Stimulated activated CD4-positive, alpha-beta T cell treated with anti-CD3 and anti-CD28 coated beads, Interleukin-15, amount 100 ng/mL, for 1 hour (primary cell): ENCODE data around the gene GBA2.

Source experiments
- DNase-seq, 2 donors: peaks; one replicate each; pipeline ENCODE4 v3.0.0-alpha.2; 2020; ENCODE audit warnings: low read depth in 1 of 2, low spot score in 1 of 2

Gene GBA2

DNA sequence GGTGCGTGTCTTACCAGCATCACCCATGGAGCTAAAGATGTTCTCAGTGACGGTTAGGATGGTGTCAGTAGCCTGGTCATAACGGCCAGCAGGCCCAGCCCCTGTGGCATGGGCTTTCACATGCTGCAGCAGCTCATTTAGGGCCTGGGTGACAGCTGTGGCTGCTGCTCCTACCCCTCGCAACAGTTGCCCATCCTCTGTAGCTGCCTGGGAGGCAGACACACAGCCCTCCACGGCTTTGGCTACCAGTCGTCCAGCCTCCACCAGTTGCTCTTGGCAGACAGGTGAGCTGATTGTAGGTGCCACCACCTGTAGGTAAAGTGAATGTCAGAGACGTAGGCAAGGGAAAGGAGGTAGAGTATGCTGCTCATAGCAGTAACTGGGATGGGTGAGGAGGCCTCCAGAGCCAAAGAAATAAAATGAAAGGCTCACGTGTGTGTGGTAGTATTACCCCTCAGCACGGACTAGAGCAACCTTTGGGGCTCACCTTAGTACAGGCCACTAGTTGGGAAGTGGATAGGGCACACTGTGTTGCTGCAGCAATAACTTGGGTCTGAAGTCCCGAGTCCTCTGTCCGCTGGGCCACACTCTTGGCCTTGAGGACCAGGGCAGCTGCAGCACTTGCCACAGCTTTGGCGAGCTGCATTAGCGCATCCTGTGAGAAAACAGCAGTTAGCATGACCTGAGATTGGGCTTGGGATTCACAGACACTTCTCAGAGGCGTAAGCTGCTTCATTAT, 31.7 kb downstream of the GBA2 start:
- no peak for DNase-seq

DNA sequence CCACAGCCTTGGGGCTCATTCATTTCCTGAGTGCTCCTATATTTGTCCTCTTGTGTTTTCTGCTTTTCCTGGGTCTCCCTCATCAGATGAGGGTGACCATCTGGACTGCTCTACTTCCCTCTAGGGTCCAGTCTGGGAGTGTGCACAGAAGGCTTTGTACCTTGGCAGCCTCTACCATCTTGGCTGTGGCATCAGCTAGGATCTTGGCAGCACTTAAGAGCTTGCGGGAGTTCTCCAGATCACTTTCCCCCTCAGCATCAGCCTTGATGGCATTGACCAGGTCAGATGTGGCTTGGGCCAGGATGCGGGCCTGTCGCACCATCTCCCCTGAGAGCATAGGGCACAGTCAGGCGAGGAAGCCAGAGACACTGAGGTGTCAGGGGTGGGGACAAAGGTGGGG, 32.8 kb downstream of the GBA2 start:
- DNase-seq, result no peak

DNA sequence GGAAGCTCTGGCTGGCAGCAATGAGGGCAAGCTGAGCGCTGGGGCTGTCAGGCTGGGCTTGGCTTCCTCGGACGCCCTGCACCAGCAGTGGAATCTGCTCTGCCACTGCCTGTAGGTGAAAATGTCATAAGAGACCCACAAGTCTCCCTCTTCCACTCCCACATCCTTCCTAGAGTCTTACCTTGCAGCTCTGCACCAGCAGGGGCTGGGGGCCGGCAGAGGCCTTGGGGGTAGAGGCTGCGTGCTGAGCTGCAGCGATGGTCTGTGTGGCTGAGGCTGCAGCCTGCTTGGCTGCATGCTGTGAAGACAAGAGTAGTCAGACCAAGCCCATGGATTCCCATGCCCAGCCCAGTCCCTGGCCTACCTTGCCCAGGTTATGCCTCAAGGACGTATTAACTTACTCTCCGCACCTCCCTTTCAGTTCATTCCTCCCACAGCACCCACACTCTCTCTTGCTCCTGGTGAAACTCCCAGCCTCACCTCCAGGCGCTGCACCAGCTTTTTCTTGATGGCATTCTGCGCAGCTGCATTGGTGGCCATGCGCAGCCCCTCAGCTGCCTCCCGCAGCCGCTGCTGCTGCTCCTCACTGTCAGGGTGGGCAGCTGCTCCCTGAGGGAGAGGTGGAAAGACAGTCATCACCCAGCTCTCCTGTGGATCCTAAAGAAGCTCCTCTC, 34.3 kb downstream of the GBA2 start:
- DNase-seq, result no peak

DNA sequence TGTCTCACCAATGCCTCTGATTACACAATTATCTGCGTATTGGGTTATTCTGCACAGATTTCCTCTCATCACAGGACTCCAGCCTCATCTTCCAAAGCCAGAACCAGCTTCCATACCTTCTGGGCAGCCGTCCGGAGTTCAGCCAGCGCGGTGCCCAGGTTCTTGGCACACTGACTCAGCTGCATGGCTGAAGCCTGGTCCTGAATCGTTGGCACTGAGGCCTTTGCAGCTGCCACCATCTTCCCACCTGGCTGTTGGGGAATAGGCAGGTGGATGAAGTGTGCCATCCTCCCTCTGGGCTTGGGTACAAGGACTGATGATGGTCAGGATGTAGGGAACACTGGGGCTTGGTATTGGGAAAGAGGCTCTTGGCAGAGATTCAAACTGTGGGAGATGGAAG, 34.9 kb downstream of the GBA2 start:
- no peak for DNase-seq

DNA sequence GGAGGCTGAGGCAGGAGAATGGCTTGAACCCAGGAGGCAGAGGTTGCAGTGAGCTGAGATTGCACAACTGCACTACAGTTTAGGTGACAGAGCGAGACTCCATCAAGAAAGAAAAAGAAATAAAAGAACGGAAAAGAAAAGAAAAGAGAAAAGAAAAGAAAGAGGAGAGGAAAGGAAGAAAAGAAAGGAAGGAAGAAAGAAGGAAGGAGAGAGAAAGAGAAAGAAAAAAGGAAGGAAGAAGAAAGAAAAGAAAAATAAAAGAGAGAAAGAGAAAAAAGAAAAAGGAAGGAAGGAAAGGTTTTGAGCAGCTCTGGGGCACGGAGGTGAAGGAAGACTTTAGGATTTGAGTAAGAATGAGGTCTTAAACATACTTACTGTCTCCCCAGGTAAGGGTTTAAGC, 35.5 kb downstream of the GBA2 start:
- no peak for DNase-seq

DNA sequence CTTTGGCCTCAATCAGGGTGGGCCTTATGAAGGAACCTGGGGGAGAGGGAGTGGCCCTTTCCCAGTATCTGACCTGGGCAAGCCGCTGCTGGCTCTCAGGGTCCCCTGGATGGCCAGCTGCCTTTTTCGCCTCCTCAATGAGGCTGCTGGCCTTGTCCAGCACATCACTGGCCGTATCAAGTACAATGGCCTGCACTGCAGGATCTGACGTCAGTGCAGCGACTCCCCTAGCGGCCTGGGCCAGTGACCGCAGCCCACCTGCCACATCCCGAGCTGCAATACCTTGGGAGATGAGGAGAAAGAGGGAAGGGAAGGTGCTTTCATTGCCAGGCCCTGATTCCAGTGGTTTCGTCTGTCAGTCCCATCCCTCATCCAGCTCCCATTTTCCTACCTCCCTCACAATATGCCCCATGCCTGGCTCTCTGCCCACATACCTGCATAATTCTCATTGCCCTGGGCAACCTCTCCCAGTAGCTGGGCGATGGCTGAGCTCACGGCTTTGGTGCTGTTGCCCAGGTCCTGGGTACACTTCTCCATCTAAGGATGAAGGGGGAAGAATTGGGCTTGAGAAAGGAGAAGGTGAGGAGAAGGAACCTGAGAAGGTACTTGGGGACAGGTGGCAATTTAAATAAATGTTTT, 36.1 kb downstream of the GBA2 start:
- DNase-seq, result no peak

DNA sequence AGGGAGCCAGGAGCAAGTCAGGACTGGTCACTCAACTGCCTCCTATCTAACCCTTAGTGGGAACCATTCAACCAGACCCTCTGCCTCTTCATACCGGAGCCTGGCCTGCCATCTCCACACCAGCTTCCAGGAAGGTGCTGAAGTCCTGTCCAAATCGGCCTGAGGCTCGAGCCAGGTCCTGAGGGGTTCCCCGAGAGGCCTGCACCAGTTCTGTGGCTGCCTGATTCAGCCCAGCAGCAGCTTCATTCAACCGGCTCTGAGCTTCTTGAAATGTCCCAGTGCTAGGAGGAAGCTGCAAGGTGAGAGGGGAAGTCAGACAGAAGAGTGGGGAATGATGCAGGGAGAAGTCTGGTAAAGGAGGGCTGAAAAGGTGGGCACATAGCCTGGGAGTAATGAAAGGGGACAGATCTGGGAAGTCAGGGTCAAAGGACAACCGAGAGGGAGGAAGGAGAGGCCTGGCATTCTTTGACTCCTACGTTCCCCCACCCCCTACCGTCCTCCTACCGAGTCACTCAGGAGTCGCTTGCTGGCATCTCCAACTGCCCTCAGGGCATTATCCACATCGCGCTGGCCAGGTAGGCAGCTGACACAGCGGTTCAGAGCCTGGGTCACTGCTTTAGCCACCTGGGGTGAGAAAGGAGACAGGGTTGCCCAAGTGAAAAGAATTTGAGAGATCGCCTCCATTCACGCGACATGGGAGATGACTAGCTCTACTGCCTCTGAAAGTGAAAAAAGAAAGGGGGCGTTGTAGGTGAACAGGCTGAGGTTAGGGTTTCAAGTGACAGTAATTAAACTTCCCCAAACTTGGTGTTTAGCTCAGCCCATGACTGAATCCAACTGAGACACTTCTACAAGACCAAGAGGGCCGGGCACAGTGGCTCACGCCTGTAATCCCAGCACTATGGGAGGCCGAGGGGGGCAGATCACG, 37.3 kb downstream of the GBA2 start:
- no peak for DNase-seq

DNA sequence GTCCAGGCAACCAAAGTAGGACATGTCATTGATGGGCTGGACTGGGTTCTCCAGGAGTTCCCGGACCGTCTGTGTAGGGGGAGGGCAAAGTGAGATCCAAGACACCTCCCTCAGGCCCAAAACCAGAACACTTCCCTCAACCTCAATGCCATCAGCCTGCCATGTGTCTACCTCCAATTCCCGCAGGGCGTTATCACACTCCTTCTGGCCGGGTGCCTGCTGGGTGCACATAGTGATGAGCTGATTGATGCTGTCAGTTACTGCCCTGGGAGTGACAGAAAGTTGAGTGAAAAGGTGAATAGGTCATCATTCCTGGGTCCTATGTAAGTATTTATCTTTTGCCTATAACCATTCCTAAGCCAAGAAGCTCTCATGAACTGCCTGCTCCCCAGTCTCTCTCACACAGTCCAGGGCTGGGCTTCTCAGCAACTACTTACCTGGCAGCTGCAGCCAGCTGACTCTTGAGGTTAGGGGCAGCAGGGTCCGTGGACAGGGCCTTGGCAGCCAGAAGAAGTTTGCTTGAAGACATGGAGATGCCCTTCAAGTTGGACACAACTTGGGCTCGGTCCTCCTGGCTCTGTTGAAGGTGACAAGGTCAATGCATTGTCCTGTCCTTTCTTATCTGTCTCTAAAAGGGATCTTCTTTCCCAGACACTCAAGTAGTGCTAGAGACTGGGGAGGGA, 38.1 kb downstream of the GBA2 start:
- DNase-seq, result no peak

DNA sequence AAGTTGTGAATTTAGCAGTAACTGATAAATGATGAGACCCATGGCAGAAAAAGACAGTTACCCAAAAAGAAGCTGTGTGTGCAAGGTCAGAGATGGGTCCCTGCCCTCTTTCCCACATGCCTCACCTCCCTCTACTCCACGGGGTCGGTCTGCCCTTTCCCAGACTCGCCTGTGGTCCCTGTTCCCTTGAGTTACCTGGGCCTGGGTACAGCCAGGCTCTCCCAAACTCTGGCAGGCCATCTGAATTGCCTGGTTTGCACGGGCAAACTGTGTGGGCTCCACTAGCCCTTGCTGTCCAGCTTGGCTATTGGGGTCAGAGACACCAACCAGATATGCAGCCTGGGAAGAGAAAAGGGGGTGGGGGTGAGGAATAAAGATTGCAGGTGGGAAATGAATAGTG, 40.9 kb downstream of the GBA2 start:
- DNase-seq, result no peak

DNA sequence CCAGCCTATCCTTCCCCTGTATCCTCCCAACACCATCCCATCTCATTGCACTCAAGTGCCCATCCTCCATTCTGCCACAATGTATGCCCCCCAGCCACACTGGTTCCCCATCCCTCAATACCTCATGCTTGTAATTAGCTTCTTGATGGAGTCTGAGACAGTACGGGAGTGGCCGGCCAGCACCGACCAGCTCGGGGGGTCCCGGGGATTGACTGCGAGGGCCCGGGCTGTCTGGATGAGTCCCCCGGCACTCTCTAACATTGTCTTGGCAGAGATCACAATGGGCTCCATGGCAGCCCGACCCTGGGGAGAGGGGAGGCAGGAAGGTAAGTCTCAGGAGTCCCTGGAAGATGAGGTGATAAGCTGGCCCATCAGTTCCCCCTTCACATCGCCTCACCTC, 42.1 kb downstream of the GBA2 start:
- no peak for DNase-seq

DNA sequence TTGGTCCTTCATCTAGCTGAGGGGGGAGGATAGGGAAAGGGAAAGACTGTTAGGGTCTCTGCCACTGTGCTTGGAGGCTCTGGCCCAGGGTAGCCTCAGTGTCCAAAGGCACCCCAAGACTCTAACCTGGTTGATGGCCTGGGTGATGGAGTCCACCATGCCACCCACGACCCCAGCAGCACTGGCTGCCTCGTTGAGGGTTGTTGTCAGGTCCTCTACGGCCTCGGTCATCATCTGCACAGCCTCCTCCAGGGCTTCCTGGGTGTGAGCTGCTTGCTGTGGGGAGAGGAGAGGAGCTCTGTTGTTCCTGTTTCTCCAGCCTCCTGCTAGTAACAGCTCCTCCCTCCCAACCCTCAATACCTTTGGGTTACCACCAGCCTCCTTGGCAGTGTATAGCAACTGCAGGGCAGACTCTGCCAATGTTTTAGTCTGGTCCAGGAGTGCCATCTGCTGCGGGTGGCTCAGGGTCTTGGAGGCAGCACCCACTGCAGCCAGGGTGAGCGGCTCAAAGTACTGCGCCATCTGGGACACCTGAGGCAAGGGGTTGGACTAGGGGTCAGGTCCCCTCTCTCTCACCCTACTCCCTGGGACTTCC, 43.1 kb downstream of the GBA2 start:
- no peak for DNase-seq

DNA sequence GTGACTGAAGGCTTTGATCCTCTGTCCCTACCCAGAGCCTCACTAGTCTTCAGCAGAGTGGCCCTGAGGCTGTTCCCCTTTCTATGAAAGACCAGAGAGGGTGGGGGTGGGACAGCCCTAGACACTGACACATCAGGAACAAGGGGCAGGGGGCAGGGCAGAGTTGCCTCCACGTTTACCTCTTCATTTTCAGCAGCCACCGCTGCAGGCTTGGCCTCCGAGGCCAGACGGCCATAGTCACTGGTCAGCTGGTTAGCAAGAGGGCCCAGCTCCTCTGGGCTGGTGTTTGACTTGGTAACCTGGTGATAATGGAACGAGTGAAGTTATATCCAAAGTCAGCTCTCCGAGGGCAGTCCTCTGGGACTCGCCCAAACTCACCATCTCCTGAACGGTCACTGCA, 43.7 kb downstream of the GBA2 start:
- no peak for DNase-seq

DNA sequence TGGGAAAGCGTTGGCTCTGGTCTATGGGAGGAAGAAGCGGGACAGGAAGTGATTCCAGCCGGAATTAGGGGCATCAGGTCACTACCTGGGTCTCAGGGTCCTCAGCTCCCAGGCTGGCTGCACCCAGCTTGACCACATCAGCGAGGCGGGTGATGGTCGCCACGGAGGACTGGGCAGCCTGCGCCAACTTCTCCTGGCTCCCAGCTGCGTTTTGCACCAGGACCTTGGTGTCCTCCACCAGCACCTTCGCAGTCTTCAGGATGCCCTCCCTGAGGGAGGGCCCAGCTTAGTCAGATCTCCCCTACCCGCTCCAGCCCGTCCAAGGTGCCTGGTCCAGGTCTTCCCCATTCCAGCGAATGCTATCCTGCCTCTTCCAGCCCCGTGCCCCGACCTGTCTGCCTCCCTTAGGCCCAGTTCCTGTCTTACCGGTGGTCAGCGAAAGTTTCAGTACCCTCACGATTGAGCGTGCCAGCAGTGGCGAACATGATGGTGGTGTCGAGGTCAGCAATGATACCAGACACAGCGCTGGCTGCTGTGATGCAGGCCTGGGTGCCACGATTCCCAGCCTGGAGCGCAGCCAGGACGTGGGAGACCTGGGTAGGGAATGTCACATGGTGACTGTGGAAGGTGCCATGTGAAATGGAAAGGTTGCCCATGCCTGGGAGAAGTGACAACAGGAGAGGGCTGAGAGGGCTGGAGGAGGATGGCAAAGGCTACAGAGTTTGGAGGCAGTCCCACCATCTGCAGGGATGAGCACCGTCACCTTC, 44.9 kb downstream of the GBA2 start:
- DNase-seq, result no peak

DNA sequence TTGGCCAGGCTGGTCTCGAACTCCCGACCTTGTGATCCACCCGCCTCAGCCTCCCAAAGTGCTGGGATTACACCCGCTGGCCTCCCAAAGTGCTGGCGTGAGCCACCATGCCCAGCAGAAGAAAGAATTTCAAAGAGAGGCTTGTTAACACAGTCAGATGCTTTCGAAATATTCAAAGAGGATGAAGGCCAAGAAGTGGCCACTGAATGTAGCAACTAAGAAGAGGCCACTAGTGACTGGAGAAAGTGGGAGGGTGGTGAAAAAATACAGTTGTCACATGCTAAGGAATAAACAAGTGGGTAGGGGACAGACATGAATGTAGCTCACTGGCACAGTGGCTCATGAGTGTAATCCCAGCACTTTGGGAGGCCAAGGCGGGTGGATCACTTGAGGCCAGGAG, 46.3 kb downstream of the GBA2 start:
- DNase-seq, result no peak

DNA sequence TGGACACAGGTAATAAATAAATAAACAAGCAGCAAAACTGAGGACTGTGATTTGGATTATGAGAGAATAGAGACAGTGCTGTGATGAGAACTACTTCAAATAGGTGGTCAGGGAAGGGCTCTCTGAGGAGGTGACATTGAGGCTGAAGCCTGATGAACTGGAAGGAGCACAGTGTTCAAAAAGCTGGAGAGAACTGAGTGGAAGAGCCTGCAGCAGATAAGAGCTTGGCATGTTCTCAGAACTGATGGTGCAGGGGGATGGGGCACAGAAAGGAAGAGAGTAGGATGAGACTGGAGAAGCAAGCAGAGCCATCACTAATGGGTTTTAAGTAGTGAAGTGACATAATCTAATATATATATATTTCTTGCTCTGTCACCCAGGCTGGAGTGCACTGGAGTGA, 48.1 kb downstream of the GBA2 start:
- DNase-seq, result no peak

DNA sequence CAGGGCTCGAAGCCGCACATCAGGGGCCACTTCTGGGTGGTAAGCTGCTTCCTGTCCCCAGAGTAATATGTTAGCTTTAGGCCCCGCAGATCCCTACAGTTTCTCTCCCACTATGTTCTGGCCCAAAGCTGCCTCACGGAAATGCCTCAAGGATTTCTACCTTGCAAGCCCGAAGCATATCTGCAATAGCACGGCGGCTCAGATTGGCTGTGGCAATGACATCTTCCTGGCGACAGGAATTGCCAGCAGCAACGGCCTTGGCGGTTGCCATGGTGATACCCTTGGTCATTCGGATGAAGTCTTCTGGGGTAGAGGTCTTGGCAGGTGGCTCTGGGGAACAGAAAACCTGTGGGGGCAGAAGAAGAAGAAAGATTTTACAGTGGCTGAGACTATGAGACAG, 49.0 kb downstream of the GBA2 start:
- no peak for DNase-seq

DNA sequence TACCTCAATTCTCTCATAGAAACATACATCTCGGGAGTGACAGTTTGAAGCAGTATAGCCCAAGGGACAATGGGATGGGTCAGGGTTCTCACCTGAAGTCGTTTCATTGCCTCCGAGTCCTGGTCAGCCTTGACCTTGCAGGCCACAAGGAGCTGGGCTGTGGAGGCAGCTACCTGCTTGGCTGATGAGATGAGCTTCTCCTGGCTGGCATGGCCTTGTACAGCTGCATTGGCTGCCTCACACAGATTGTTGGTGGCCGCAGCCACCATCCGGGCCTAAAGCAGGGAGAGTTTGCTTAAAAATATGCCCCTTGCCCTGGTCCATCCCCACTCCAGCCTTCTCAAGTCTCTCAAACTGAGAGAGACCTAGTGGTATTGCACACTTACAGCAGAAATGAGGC, 50.8 kb downstream of the GBA2 start:
- DNase-seq, result no peak

DNA sequence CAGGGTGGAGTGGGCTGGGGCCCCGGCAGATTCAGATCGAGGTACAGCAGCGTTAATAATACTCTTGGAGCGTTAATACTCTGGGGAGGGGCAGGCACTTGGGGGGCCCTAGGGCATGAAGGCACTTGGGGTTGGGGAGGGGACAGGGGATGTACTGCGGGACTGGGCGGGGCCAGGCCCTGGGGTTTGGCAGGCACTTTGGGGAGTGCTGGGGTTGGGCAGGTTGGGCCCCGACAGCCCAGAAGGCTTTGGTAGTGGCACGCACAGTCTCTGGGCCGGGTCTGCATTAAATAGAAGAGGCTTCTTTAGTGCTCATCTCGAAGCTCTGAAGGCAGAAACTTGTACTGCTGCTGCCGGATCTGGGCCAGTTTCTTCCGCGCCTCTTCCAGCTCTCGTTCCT, 51.5 kb downstream of the GBA2 start:
- no peak for DNase-seq

DNA sequence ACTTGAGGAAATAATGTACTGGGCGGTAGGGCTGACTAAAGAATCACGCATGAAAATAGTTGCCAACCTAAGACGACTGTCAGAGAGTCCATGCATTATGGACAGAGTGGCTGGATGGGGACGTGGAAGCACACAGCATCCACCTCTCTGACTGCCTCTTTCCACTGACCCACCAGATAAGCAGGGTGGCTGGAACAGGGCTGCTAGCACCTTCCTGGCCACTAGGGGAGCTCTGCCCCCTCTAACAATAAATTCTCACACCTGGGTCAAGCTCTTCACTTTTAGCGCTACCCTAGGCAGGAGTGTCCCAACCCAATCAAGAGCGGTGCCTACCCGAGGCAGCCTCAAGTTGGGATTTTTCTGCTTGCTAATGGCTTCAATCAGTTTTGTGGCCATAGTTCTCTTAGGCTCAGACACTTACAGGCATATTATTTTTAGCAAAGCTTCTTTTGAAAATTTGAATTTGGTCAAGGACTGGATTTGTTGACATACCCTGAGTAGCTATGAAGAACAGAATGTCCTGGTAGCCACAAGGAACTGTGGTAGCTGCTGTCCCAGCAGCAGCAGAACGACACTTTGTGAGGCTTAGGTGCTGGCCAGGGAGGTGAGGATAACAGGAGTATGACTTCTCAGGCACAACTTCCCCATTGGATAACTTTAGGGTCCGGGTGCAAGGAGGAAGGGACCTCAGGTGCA, 52.4 kb downstream of the GBA2 start:
- DNase-seq, result peak; percentile 28 to 33
